WERI-Rb-1 (cell line): ENCODE data around the gene CHCHD6.

ENCODE experiments used
- DNase-seq: peaks from one replicate; pipeline ENCODE4 v3.0.0-alpha.2; 2020
- H3K27ac ChIP-seq: fragments of 250-450 bp; sonication (Bioruptor Pico); 2 replicates; pipeline ENCODE4 v1.5.1; 2020; ENCODE audit warnings: mild to moderate bottlenecking, moderate library complexity
- H3K27me3 ChIP-seq: fragments of 250-450 bp; sonication (Bioruptor Pico); 2 replicates; pipeline ENCODE4 v1.5.1; 2021; ENCODE audit warnings: mild to moderate bottlenecking, low read depth, moderate library complexity; ENCODE audit not compliant: insufficient read depth, severe bottlenecking
- H3K36me3 ChIP-seq: fragments of 250-450 bp; sonication (Bioruptor Pico); 2 replicates; pipeline ENCODE4 v1.5.1; 2020; ENCODE audit warnings: mild to moderate bottlenecking, moderate library complexity
- H3K4me3 ChIP-seq: 2 replicates; pipeline ENCODE4 v1.5.1; 2011; ENCODE audit warnings: low read depth, mild to moderate bottlenecking, control low read depth, low read length
- H3K9me3 ChIP-seq: fragments of 250-450 bp; sonication (Bioruptor Pico); 2 replicates; pipeline ENCODE4 v1.5.1; 2021; ENCODE audit warnings: mild to moderate bottlenecking, moderate library complexity; ENCODE audit not compliant: severe bottlenecking
- TF ChIP-seq, protein P1 (sequence below): IDR thresholded peaks from 2 replicates; pipeline ENCODE4 v1.5.1; 2011; ENCODE audit warnings: low read depth, mild to moderate bottlenecking, control low read depth, inconsistent platforms, low read length

CHCHD6 gene

GRCh38 chr3:126745760-126746394 lies 41.8 kb downstream of the CHCHD6 start:
- DNase-seq = no peak
- H3K9me3 ChIP-seq = no peaks in the 10 kb centered on the region
- H3K27ac ChIP-seq = no peak overlapping the region
- no peak overlapping the region for H3K4me3 ChIP-seq
- H3K27me3 ChIP-seq = no peaks in the 10 kb centered on the region
- TF ChIP-seq, protein P1, sequence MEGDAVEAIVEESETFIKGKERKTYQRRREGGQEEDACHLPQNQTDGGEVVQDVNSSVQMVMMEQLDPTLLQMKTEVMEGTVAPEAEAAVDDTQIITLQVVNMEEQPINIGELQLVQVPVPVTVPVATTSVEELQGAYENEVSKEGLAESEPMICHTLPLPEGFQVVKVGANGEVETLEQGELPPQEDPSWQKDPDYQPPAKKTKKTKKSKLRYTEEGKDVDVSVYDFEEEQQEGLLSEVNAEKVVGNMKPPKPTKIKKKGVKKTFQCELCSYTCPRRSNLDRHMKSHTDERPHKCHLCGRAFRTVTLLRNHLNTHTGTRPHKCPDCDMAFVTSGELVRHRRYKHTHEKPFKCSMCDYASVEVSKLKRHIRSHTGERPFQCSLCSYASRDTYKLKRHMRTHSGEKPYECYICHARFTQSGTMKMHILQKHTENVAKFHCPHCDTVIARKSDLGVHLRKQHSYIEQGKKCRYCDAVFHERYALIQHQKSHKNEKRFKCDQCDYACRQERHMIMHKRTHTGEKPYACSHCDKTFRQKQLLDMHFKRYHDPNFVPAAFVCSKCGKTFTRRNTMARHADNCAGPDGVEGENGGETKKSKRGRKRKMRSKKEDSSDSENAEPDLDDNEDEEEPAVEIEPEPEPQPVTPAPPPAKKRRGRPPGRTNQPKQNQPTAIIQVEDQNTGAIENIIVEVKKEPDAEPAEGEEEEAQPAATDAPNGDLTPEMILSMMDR = no peak
- no peaks in the 10 kb centered on the region; the same call in 1 of the 2 replicates for H3K36me3 ChIP-seq

GRCh38 chr3:126746395-126747177 lies 42.5 kb downstream of the CHCHD6 start:
- Histone ChIP-seq H3K27ac (no peak overlapping the region), H3K27me3 (no peaks in the 10 kb centered on the region), H3K9me3 (no peaks in the 10 kb centered on the region), H3K4me3 (no peak overlapping the region), H3K36me3 (no peaks in the 10 kb centered on the region; the same call in 1 of the 2 replicates)
- DNase-seq = peak; percentile 27
- TF ChIP-seq, protein P1 = 0 out of 2 replicates have a peak, but pooled peaks have one; percentile 11

DNA sequence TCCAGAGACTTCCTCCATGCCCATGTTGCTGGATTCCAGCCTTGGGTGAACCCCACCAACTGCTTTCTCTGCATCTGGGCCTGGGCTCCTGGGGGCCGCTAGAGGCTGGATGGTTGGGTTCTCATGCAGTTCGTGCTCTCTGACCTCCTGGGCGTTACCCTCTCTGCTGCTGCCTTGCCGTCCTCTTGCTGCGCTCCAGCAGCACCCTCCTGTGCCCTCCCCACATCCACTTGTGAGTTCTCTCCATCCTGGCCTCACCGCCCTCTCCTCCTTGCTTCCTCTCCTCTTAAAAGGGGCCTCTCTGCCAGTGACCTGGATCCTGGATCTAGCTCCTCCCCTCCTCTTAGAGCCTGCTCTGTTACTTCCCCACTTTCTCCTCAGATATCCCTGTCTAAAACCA lies 43.7 kb downstream of the CHCHD6 start:
- Histone ChIP-seq H3K9me3 (no peaks in the 10 kb centered on the region), H3K4me3 (no peak overlapping the region), H3K27me3 (no peaks in the 10 kb centered on the region), H3K36me3 (no peaks in the 10 kb centered on the region; the same call in 1 of the 2 replicates), H3K27ac (no peak overlapping the region)
- TF ChIP-seq, protein P1 = no peak
- DNase-seq = no peak

DNA sequence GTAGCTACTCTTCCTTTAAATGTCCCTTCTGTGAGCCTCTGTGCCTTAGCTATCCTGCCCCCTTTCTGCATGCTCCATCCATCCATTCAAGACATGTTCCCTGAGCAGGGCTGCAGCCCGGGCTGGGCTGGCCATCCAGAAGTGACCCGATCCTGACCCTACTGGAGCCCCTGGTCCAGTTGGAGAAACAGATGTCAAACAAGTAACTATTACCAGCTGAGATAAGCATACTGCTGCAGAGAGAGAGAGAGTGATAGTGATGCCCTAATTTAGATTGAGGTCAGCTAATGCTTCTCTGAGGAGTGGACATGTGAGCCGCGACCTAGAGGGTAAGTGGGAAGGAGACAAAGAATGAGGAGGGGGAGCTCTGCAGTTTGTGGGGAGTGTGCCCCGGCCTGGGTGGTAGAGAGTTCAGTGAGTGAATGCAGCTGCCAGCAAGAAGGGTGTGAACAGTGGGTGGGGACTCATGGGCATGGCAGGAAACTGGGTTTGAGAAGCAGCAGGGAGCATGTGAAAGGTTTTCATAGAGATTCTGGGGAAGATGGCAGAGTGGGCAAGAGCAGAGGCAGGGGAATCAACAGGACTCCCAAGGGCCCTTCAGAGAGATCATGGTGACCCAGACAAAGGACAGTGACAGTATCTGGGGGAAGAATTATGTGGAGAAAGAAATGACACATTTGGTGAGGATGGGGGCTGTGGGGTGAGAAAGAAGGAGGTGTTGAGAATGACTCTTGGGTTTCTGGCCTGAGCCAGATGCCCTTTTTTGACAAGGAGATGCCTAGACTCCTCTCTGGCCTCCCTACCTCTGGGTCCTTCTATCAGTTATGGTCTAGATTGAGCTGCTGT lies 44.9 kb downstream of the CHCHD6 start:
- H3K27me3 ChIP-seq = no peaks in the 10 kb centered on the region
- TF ChIP-seq, protein P1 = no peak
- DNase-seq = no peak
- H3K4me3 ChIP-seq = no peak overlapping the region
- H3K9me3 ChIP-seq = no peaks in the 10 kb centered on the region
- H3K36me3 ChIP-seq = no peaks in the 10 kb centered on the region; the same call in none of the 2 replicates
- H3K27ac ChIP-seq = no peak overlapping the region

GRCh38 chr3:126749547-126749875 lies 45.5 kb downstream of the CHCHD6 start:
- H3K36me3 ChIP-seq = no peaks in the 10 kb centered on the region; the same call in none of the 2 replicates
- no peaks in the 10 kb centered on the region for H3K27me3 ChIP-seq
- H3K4me3 ChIP-seq = no peak overlapping the region
- H3K27ac ChIP-seq = no peak overlapping the region
- TF ChIP-seq, protein P1 = no peak
- DNase-seq = no peak
- H3K9me3 ChIP-seq = no peaks in the 10 kb centered on the region
